GM23338 (cell line): ENCODE measurements around the gene FMN1. TPM values are rescaled to one million over a fixed set of nuclear protein-coding genes. Genes with fewer than 3 reads are reported as not detected.

ENCODE experiments used
- ATAC-seq: fragments of 200-7000 bp; cut with Tn5 transposase; 3 replicates; pipeline ENCODE4 v1.9.1; 2020
- DNase-seq: peaks from one replicate; pipeline ENCODE4 v3.0.0-alpha.2; 2015; ENCODE audit warnings: low spot score
- H2AFZ ChIP-seq: fragments of 200-600 bp; sonication (generic); 2 replicates; pipeline ENCODE4 v1.8.0; 2016; ENCODE audit warnings: antibody characterized with exemption, mild to moderate bottlenecking, moderate library complexity
- H3F3A ChIP-seq: fragments of 200-600 bp; sonication (generic); replicated peaks from 2 replicates; pipeline ENCODE4 v1.8.0; 2017; ENCODE audit warnings: antibody characterized with exemption, mixed run types, low read depth
- H3K27ac ChIP-seq: fragments of 200-600 bp; sonication (generic); 2 replicates; pipeline ENCODE4 v1.6.1; 2016; ENCODE audit warnings: low read depth
- H3K27me3 ChIP-seq: fragments of 200-600 bp; sonication (generic); 2 replicates; pipeline ENCODE4 v1.8.0; 2016; ENCODE audit warnings: mild to moderate bottlenecking, mixed run types, moderate library complexity; ENCODE audit not compliant: insufficient read depth
- H3K36me3 ChIP-seq: fragments of 200-600 bp; sonication (generic); 2 replicates; pipeline ENCODE4 v1.8.0; 2016; ENCODE audit warnings: mild to moderate bottlenecking; ENCODE audit not compliant: insufficient read depth
- H3K4me1 ChIP-seq: fragments of 200-600 bp; sonication (generic); 2 replicates; pipeline ENCODE4 v1.8.0; 2016; ENCODE audit warnings: mild to moderate bottlenecking, moderate library complexity; ENCODE audit not compliant: insufficient read depth
- H3K4me2 ChIP-seq: fragments of 200-600 bp; sonication (generic); 2 replicates; pipeline ENCODE4 v1.7.1; 2017; ENCODE audit warnings: mixed run types
- H3K4me3 ChIP-seq: fragments of 200-600 bp; sonication (generic); 2 replicates; pipeline ENCODE4 v1.6.1; 2016; ENCODE audit warnings: mixed run types
- H3K79me2 ChIP-seq: fragments of 200-600 bp; sonication (generic); replicated peaks from 2 replicates; pipeline ENCODE4 v1.8.0; 2017; ENCODE audit warnings: mild to moderate bottlenecking; ENCODE audit not compliant: insufficient read depth
- H3K9me2 ChIP-seq: fragments of 200-600 bp; sonication (generic); 2 replicates; pipeline ENCODE4 v1.8.0; 2017; ENCODE audit not compliant: insufficient read depth
- H4K20me1 ChIP-seq: fragments of 200-600 bp; sonication (generic); replicated peaks from 2 replicates; pipeline ENCODE4 v1.8.0; 2017; ENCODE audit warnings: mild to moderate bottlenecking; ENCODE audit not compliant: insufficient read depth
- H3K27ac Mint-ChIP-seq: 2 replicates; pipeline ENCODE4 v1.8.0; 2020; ENCODE audit warnings: inconsistent platforms, mild to moderate bottlenecking, moderate library complexity, mixed read lengths
- H3K27me3 Mint-ChIP-seq: 3 replicates; pipeline ENCODE4 v1.8.0; 2022; ENCODE audit warnings: low read depth, mild to moderate bottlenecking, moderate library complexity, mixed read lengths, inconsistent platforms; ENCODE audit not compliant: insufficient read depth, poor library complexity
- H3K36me3 Mint-ChIP-seq: 3 replicates; pipeline ENCODE4 v1.8.0; 2021; ENCODE audit warnings: low read depth, mild to moderate bottlenecking, inconsistent platforms, moderate library complexity, mixed read lengths
- H3K4me1 Mint-ChIP-seq: 3 replicates; pipeline ENCODE4 v1.8.0; 2020; ENCODE audit warnings: mild to moderate bottlenecking, inconsistent platforms, mixed read lengths
- H3K4me3 Mint-ChIP-seq: 3 replicates; pipeline ENCODE4 v1.8.0; 2021; ENCODE audit warnings: moderate library complexity, mild to moderate bottlenecking, inconsistent platforms, mixed read lengths
- H3K9me3 Mint-ChIP-seq: 3 replicates; pipeline ENCODE4 v1.8.0; 2020; ENCODE audit warnings: moderate library complexity, mild to moderate bottlenecking, inconsistent platforms, mixed read lengths
- CREB1 ChIP-seq: fragments of 250-450 bp; sonication (Bioruptor Pico); IDR thresholded peaks from 2 replicates; pipeline ENCODE4 v1.5.0; 2020; ENCODE audit warnings: low read depth, mild to moderate bottlenecking, moderate library complexity
- JUNB ChIP-seq: IDR thresholded peaks from one replicate; pipeline ENCODE4 v1.6.1; 2016; ENCODE audit warnings: antibody characterized with exemption; ENCODE audit not compliant: unreplicated experiment
- NANOG ChIP-seq: IDR thresholded peaks from 2 replicates; pipeline ENCODE4 v1.6.1; 2016; ENCODE audit warnings: antibody characterized with exemption, borderline replicate concordance
- STAT1 ChIP-seq: IDR thresholded peaks from one replicate; pipeline ENCODE4 v1.6.1; 2016; ENCODE audit warnings: antibody characterized with exemption; ENCODE audit not compliant: unreplicated experiment
- ZNF331 ChIP-seq: fragments of 250-450 bp; sonication (Bioruptor Pico); IDR thresholded peaks from 2 replicates; pipeline ENCODE4 v1.5.0; 2020; ENCODE audit warnings: low read depth, mild to moderate bottlenecking, moderate library complexity
- polyA plus RNA-seq: library from polyadenylated mRNA; unstranded; fragments of >200 nt; fragmentation: Nextera tagmentation; extraction: Ambion mirVana; gene quantifications from 2 replicates; pipeline ENCODE4 v1.2.1, GENCODE V29; 2016
- total RNA-seq: library from RNA; depleted of rRNA; stranded (reverse); fragments of >200 nt; shearing (Covaris generic); gene quantifications from 2 replicates; pipeline ENCODE4 v1.2.3, GENCODE V29; 2014
- TF ChIP-seq, protein P1 (sequence below): IDR thresholded peaks from 2 replicates; pipeline ENCODE4 v1.6.1; 2016; ENCODE audit warnings: antibody characterized with exemption
- TF ChIP-seq, protein P2 (sequence below): fragments of 250-450 bp; sonication (Bioruptor Pico); IDR thresholded peaks from 2 replicates; pipeline ENCODE4 v1.5.0; 2020; ENCODE audit warnings: mild to moderate bottlenecking, moderate library complexity

Gene FMN1
- total and polyA plus RNA-seq, 2 experiments from 2014 or later, result 1.2 to 1.6 TPM

DNA sequence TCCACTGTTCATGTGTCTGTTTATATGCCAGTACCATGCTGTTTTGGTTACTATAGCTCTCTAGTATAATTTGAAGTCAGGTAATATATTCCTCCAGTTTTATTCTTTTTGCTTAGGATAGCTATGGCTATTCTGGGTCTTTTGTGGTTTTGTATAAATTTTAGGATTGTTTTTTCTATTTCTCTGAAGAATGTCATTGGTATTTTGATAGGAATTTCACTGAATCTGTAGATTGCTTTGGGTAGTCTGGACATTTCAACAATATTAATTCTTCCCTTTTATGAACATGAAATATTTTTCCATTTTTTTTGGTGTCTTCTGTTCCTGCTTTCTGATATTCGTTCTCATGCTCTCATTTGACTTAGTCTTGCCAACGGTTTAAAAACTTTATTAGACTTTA, 437.1 kb downstream of the FMN1 start:
- Histone ChIP-seq H4K20me1 (no peaks in the 10 kb centered on the region), H3F3A (no peaks in the 10 kb centered on the region), H3K4me2 (no peak overlapping the region), H3K4me1 (no peaks in the 10 kb centered on the region), H3K79me2 (no peaks in the 10 kb centered on the region), H3K36me3 (no peaks in the 10 kb centered on the region), H3K27ac (no peak overlapping the region), H3K4me3 (no peak overlapping the region), H3K9me2 (no peaks in the 10 kb centered on the region), H2AFZ (no peak overlapping the region), H3K27me3 (no peaks in the 10 kb centered on the region)
- DNase-seq, result no peak
- peaks cover 4% of the 10 kb centered on the region; the same call in 1 of the 3 replicates for H3K9me3 Mint-ChIP-seq
- H3K36me3 Mint-ChIP-seq, result no peaks in the 10 kb centered on the region
- no peak for ATAC-seq
- no peak for TF ChIP-seq NANOG
- TF ChIP-seq, protein P1, sequence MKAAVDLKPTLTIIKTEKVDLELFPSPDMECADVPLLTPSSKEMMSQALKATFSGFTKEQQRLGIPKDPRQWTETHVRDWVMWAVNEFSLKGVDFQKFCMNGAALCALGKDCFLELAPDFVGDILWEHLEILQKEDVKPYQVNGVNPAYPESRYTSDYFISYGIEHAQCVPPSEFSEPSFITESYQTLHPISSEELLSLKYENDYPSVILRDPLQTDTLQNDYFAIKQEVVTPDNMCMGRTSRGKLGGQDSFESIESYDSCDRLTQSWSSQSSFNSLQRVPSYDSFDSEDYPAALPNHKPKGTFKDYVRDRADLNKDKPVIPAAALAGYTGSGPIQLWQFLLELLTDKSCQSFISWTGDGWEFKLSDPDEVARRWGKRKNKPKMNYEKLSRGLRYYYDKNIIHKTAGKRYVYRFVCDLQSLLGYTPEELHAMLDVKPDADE, result no peak
- H3K27me3 Mint-ChIP-seq, result peaks cover 2% of the 10 kb centered on the region
- no peak overlapping the region for H3K27ac Mint-ChIP-seq
- H3K4me3 Mint-ChIP-seq, result no peak overlapping the region
- no peaks in the 10 kb centered on the region for H3K4me1 Mint-ChIP-seq

DNA sequence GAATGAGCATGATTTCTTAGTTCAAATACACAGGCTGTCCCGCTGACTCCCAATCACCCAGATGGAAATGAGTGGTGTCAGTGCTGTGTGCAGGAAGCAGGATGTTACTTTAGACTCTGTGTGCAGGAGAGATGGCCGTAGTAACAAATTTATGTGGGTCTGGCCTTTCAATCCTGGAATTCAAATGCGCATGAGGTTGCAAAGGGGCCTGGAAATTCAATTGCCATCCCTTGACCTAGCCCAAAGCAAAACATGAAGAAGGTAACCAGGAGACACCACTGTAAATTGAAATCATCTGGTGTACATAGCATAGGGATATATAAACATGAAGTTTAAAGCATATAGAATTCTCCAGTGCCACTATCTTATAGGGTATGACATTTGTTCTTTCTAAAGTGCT, 443.5 kb downstream of the FMN1 start:
- H3K4me1 Mint-ChIP-seq, result peaks cover 12% of the 10 kb centered on the region; the same call in 2 of the 3 replicates
- Histone ChIP-seq H3F3A (no peaks in the 10 kb centered on the region), H3K4me1 (peaks cover 3% of the 10 kb centered on the region; the same call in 1 of the 2 replicates), H3K27ac (no peak overlapping the region), H3K79me2 (no peaks in the 10 kb centered on the region), H3K27me3 (no peaks in the 10 kb centered on the region), H4K20me1 (no peaks in the 10 kb centered on the region), H3K4me3 (no peak overlapping the region), H2AFZ (no peak overlapping the region), H3K36me3 (no peaks in the 10 kb centered on the region), H3K9me2 (no peaks in the 10 kb centered on the region), H3K4me2 (no peak overlapping the region)
- H3K27me3 Mint-ChIP-seq, result peaks cover 4% of the 10 kb centered on the region
- H3K4me3 Mint-ChIP-seq, result no peak overlapping the region
- TF ChIP-seq ZNF331 (CRISPR knock-in tag), result no peak
- DNase-seq, result no peak
- no peak overlapping the region for H3K27ac Mint-ChIP-seq
- H3K36me3 Mint-ChIP-seq, result no peaks in the 10 kb centered on the region
- H3K9me3 Mint-ChIP-seq, result no peaks in the 10 kb centered on the region; the same call in 2 of the 3 replicates
- ATAC-seq, result no peak

DNA sequence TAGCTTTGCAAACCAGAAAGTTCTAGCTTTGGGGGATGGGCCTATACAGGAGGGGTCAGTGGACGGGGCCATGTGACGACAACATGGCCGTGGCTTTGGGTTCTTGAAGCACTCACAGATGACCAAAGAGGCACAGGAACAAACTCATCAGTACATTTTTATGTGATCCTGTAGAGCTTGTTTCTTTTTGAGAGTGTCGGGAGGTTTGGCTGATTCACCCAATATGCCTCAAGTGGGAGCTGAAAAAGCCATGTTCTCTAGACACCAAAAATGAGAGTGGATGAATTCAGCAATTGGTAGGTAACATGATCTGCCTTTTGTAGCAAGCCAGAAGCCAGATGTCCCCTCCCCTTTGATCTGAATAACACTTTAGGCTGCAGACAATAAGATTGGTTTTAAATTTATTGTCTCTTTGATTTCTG, 446.6 kb downstream of the FMN1 start:
- H4K20me1 ChIP-seq, result no peaks in the 10 kb centered on the region
- Mint-ChIP-seq H3K27ac (no peak overlapping the region), H3K36me3 (no peaks in the 10 kb centered on the region), H3K27me3 (peaks cover 2% of the 10 kb centered on the region), H3K9me3 (no peaks in the 10 kb centered on the region; the same call in 2 of the 3 replicates), H3K4me1 (peaks cover 15% of the 10 kb centered on the region; the same call in 2 of the 3 replicates), H3K4me3 (no peak overlapping the region)
- H3K4me1 ChIP-seq, result peaks cover 3% of the 10 kb centered on the region; the same call in 1 of the 2 replicates
- H3K79me2 ChIP-seq, result no peaks in the 10 kb centered on the region
- H3K27ac ChIP-seq, result no peak overlapping the region
- no peak for DNase-seq
- H3K27me3 ChIP-seq, result no peaks in the 10 kb centered on the region
- H3K9me2 ChIP-seq, result no peaks in the 10 kb centered on the region
- no peaks in the 10 kb centered on the region for H3F3A ChIP-seq
- ATAC-seq, result no peak
- H3K4me3 ChIP-seq, result no peak overlapping the region
- no peaks in the 10 kb centered on the region for H3K36me3 ChIP-seq
- H2AFZ ChIP-seq, result peak overlapping the region; percentile 88
- H3K4me2 ChIP-seq, result no peak overlapping the region
- TF ChIP-seq JUNB (no peak), STAT1 (no peak), CREB1 (CRISPR knock-in tag) (no peak), NANOG (no peak)
- TF ChIP-seq, protein P2, sequence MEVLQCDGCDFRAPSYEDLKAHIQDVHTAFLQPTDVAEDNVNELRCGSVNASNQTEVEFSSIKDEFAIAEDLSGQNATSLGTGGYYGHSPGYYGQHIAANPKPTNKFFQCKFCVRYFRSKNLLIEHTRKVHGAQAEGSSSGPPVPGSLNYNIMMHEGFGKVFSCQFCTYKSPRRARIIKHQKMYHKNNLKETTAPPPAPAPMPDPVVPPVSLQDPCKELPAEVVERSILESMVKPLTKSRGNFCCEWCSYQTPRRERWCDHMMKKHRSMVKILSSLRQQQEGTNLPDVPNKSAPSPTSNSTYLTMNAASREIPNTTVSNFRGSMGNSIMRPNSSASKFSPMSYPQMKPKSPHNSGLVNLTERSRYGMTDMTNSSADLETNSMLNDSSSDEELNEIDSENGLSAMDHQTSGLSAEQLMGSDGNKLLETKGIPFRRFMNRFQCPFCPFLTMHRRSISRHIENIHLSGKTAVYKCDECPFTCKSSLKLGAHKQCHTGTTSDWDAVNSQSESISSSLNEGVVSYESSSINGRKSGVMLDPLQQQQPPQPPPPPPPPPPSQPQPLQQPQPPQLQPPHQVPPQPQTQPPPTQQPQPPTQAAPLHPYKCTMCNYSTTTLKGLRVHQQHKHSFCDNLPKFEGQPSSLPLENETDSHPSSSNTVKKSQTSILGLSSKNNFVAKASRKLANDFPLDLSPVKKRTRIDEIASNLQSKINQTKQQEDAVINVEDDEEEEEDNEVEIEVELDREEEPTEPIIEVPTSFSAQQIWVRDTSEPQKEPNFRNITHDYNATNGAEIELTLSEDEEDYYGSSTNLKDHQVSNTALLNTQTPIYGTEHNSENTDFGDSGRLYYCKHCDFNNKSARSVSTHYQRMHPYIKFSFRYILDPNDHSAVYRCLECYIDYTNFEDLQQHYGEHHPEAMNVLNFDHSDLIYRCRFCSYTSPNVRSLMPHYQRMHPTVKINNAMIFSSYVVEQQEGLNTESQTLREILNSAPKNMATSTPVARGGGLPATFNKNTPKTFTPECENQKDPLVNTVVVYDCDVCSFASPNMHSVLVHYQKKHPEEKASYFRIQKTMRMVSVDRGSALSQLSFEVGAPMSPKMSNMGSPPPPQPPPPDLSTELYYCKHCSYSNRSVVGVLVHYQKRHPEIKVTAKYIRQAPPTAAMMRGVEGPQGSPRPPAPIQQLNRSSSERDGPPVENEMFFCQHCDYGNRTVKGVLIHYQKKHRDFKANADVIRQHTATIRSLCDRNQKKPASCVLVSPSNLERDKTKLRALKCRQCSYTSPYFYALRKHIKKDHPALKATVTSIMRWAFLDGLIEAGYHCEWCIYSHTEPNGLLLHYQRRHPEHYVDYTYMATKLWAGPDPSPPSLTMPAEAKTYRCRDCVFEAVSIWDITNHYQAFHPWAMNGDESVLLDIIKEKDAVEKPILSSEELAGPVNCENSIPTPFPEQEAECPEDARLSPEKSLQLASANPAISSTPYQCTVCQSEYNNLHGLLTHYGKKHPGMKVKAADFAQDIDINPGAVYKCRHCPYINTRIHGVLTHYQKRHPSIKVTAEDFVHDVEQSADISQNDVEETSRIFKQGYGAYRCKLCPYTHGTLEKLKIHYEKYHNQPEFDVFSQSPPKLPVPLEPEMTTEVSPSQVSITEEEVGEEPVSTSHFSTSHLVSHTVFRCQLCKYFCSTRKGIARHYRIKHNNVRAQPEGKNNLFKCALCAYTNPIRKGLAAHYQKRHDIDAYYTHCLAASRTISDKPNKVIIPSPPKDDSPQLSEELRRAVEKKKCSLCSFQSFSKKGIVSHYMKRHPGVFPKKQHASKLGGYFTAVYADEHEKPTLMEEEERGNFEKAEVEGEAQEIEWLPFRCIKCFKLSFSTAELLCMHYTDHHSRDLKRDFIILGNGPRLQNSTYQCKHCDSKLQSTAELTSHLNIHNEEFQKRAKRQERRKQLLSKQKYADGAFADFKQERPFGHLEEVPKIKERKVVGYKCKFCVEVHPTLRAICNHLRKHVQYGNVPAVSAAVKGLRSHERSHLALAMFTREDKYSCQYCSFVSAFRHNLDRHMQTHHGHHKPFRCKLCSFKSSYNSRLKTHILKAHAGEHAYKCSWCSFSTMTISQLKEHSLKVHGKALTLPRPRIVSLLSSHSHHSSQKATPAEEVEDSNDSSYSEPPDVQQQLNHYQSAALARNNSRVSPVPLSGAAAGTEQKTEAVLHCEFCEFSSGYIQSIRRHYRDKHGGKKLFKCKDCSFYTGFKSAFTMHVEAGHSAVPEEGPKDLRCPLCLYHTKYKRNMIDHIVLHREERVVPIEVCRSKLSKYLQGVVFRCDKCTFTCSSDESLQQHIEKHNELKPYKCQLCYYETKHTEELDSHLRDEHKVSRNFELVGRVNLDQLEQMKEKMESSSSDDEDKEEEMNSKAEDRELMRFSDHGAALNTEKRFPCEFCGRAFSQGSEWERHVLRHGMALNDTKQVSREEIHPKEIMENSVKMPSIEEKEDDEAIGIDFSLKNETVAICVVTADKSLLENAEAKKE (CRISPR knock-in tag), result no peak
- TF ChIP-seq, protein P1, result no peak
